ENCODE data around the gene INSYN2B.

DNA sequence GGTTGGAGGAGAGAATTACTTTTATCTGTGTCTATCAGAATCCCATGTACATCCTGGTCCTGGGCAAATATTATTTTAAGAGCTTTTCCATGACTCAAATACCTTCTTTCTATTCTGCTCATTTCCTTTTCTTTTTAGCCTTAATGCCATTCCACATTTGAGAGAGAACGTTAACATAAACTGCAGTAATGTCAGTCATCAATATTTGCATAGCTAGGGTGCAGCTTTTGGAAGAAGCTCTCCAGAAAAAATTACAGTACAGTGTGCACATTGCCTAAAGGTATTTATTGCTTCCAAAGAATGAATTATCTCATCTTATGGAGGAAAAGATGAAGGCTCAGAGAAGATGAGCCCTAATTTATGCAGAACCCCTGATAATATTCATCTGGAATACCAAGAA is 58.3 kb downstream of the INSYN2B start:
- TF ChIP-seq, protein P1, sequence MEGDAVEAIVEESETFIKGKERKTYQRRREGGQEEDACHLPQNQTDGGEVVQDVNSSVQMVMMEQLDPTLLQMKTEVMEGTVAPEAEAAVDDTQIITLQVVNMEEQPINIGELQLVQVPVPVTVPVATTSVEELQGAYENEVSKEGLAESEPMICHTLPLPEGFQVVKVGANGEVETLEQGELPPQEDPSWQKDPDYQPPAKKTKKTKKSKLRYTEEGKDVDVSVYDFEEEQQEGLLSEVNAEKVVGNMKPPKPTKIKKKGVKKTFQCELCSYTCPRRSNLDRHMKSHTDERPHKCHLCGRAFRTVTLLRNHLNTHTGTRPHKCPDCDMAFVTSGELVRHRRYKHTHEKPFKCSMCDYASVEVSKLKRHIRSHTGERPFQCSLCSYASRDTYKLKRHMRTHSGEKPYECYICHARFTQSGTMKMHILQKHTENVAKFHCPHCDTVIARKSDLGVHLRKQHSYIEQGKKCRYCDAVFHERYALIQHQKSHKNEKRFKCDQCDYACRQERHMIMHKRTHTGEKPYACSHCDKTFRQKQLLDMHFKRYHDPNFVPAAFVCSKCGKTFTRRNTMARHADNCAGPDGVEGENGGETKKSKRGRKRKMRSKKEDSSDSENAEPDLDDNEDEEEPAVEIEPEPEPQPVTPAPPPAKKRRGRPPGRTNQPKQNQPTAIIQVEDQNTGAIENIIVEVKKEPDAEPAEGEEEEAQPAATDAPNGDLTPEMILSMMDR (IDR thresholded peaks at IDR 0.05; ENCODE audit: insufficient read depth, low read length, poor library complexity, severe bottlenecking): no peak
- no peak for TF ChIP-seq EZH2phosphoT487 (conservative IDR thresholded peaks at IDR 0.05; ENCODE audit: low read length)
